ENCODE measurements around the gene DENND4A.

- no peak for TF ChIP-seq ZNF687 (IDR thresholded peaks at IDR 0.05)
- TF ChIP-seq MXI1 (IDR thresholded peaks at IDR 0.05; ENCODE audit: low read depth, low read length), result no peak
- TF ChIP-seq SRF (IDR thresholded peaks at IDR 0.05; ENCODE audit: low read depth in 2 of 2, low read length in 2 of 2), result no peak
- TF ChIP-seq SMC3 (IDR thresholded peaks at IDR 0.05; ENCODE audit: borderline replicate concordance, low read length), result no peak
- TF ChIP-seq ELK1 (IDR thresholded peaks at IDR 0.05; ENCODE audit: low read depth, low read length), result no peak
- TF ChIP-seq CTCF (IDR thresholded peaks at IDR 0.05 in 2 of 3, conservative IDR thresholded peaks at IDR 0.05 in 1 of 3; ENCODE audit: control insufficient read depth in 2 of 3, extremely low read depth in 1 of 3, insufficient read depth in 1 of 3, low read depth in 3 of 3, low read length in 3 of 3), result no peak
- no peak for TF ChIP-seq RAD21 (IDR thresholded peaks at IDR 0.05; ENCODE audit: insufficient read depth, low read depth, low read length)
- TF ChIP-seq ZNF592 (IDR thresholded peaks at IDR 0.05), result no peak
- peak; percentile 73; the same call in 1 of the 2 replicates for TF ChIP-seq JUND (IDR thresholded peaks at IDR 0.05; ENCODE audit: low read depth, low read length)
- TF ChIP-seq CHD2 (IDR thresholded peaks at IDR 0.05; ENCODE audit: borderline replicate concordance, low read depth, low read length), result no peak
- no peak for TF ChIP-seq POLR2AphosphoS5 (IDR thresholded peaks at IDR 0.05; ENCODE audit: low read length)
- no peak for TF ChIP-seq RFX5 (IDR thresholded peaks at IDR 0.05; ENCODE audit: low read depth, low read length)
Measured at GRCh38 chr15:65630760-65631159, 161.3 kb downstream of the DENND4A start.

Measured in GM12878 (cell line).